ENCODE data around the gene ID1. TPM values are rescaled to one million over a fixed set of nuclear protein-coding genes. Genes with fewer than 3 reads are reported as not detected.

The ID1 gene
- polyA plus RNA-seq, 1 donor from 2014 or later = 30.6 TPM

GRCh38 chr20:31605902-31606803, 1.1 kb downstream of the ID1 start:
- Histone ChIP-seq H4K20me1 (ENCODE audit: insufficient read depth) (no peaks in the 10 kb centered on the region), H3K9me3 (ENCODE audit: low read length) (no peaks in the 10 kb centered on the region), H3K4me2 (ENCODE audit: low read length) (peak overlapping the region; percentile 72), H3F3A (ENCODE audit: insufficient read depth, low read length, poor library complexity, severe bottlenecking) (no peaks in the 10 kb centered on the region), H3K36me3 (ENCODE audit: insufficient read depth, low read length) (no peaks in the 10 kb centered on the region), H2AFZ (ENCODE audit: low read depth, low read length) (no peak overlapping the region), H3K27ac (ENCODE audit: low read length) (peak overlapping the region; percentile 49), H3K27me3 (ENCODE audit: insufficient read depth, low read depth, low read length) (peaks cover 41% of the 10 kb centered on the region), H3K79me2 (replicated peaks; ENCODE audit: insufficient read depth, low read length) (no peaks in the 10 kb centered on the region), H3K9ac (ENCODE audit: low read length) (peak overlapping the region; percentile 70), H3K9me2 (ENCODE audit: insufficient read depth, low read length) (no peaks in the 10 kb centered on the region), H3K4me3 (ENCODE audit: low read length) (peak overlapping the region; percentile 70)
- TF ChIP-seq MXI1 (conservative IDR thresholded peaks at IDR 0.05; ENCODE audit: poor library complexity, severe bottlenecking) = no peak
- TF ChIP-seq POLR2AphosphoS5 (IDR thresholded peaks at IDR 0.05) = peak; percentile 50
- peak; percentile 15 for TF ChIP-seq CTCF (IDR thresholded peaks at IDR 0.05; ENCODE audit: poor library complexity, severe bottlenecking)

DNA sequence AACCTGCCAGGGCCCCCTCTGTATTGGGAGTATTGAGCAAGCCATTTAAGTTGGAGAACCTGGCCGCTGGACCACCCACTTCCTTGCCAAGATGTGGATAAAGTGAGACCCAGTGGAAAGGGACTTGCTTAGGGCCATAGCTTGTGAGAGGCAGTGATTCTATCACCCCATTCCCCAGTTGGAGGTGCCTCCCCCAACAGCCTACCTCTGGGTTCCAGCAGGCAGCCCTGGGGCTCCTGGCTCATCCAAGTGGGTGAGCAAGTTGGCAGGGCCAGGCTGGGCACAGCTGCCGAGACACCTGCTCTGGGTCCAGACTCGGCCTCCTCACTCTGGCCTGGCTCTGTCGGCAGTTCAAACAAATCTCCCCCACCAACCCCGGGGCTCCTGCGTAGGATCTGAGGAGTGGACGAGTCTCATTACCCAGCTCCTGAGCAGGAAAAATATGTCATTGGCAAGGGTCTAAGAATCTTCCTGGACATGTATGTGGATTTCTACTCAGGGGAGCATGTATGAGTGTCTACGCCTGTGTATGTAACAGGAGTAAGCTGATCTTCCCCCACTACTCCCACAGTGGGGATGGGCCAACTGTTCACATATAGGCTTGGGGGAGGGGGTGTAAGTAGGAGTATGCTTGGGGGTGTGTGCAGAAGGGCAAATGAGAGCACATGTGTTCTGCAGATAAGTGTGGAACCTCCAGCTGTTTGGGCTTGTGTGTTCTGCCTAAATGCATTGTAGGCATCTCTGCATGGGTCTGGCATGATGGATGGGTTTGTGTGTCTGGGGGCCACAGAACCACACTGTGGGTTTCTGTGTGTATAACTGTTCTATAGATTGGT, 1.9 kb downstream of the ID1 start:
- Histone ChIP-seq H3K4me3 (ENCODE audit: low read length) (no peak overlapping the region), H3F3A (ENCODE audit: insufficient read depth, low read length, poor library complexity, severe bottlenecking) (no peaks in the 10 kb centered on the region), H3K36me3 (ENCODE audit: insufficient read depth, low read length) (no peaks in the 10 kb centered on the region), H3K9me3 (ENCODE audit: low read length) (no peaks in the 10 kb centered on the region), H3K27me3 (ENCODE audit: insufficient read depth, low read depth, low read length) (peaks cover 41% of the 10 kb centered on the region), H3K9me2 (ENCODE audit: insufficient read depth, low read length) (no peaks in the 10 kb centered on the region), H3K27ac (ENCODE audit: low read length) (no peak overlapping the region), H3K9ac (ENCODE audit: low read length) (no peak overlapping the region), H4K20me1 (ENCODE audit: insufficient read depth) (no peaks in the 10 kb centered on the region), H3K79me2 (replicated peaks; ENCODE audit: insufficient read depth, low read length) (no peaks in the 10 kb centered on the region), H2AFZ (ENCODE audit: low read depth, low read length) (no peak overlapping the region), H3K4me2 (ENCODE audit: low read length) (no peak overlapping the region)
- TF ChIP-seq SMC3 (conservative IDR thresholded peaks at IDR 0.05; ENCODE audit: poor library complexity) = no peak

DNA sequence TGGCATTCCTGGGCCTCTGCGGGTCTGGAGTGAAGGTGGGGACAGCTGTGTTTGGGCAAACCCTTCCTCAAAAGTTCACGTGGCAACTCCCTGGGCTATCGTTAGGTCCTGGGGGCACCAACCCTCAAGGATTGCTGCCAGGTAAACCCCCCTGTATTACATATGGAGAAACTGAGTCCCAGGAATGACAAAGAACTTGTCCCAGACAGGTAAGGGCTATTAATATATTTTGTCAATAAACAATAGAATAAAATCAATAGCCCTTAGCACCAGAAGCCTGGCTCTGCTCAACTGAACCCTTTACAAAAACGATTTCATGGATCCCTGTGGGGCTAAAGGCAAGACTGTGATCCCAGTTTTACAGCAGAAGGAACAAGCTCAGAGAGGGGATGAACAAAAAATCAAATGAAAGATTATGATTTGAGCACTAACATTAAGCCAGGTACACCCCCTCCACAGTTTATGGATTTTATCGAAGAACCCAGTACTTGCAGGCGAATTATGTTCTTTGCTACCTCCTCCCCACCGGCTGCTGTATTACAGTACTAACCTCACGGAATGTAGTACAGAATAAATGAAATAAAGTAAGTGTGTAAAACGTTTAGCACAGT, 2.7 kb downstream of the ID1 start:
- Histone ChIP-seq H3K27ac (ENCODE audit: low read length) (no peak overlapping the region), H3K9me3 (ENCODE audit: low read length) (no peaks in the 10 kb centered on the region), H3K27me3 (ENCODE audit: insufficient read depth, low read depth, low read length) (peaks cover 41% of the 10 kb centered on the region), H2AFZ (ENCODE audit: low read depth, low read length) (no peak overlapping the region), H3F3A (ENCODE audit: insufficient read depth, low read length, poor library complexity, severe bottlenecking) (no peaks in the 10 kb centered on the region), H3K36me3 (ENCODE audit: insufficient read depth, low read length) (no peaks in the 10 kb centered on the region), H3K9me2 (ENCODE audit: insufficient read depth, low read length) (no peaks in the 10 kb centered on the region), H4K20me1 (ENCODE audit: insufficient read depth) (no peaks in the 10 kb centered on the region), H3K4me3 (ENCODE audit: low read length) (no peak overlapping the region), H3K79me2 (replicated peaks; ENCODE audit: insufficient read depth, low read length) (no peaks in the 10 kb centered on the region), H3K4me2 (ENCODE audit: low read length) (no peak overlapping the region), H3K9ac (ENCODE audit: low read length) (no peak overlapping the region)
- TF ChIP-seq REST (IDR thresholded peaks at IDR 0.05; ENCODE audit: borderline replicate concordance) = no peak
- TF ChIP-seq MXI1 (conservative IDR thresholded peaks at IDR 0.05; ENCODE audit: poor library complexity, severe bottlenecking) = no peak
- no peak for TF ChIP-seq RAD21 (conservative IDR thresholded peaks at IDR 0.05)
- no peak for TF ChIP-seq EZH2 (IDR thresholded peaks at IDR 0.05; ENCODE audit: borderline replicate concordance, insufficient read depth, low read length, poor library complexity, severe bottlenecking)
- TF ChIP-seq EP300 (conservative IDR thresholded peaks at IDR 0.05; ENCODE audit: poor library complexity, severe bottlenecking) = no peak
- no peak for TF ChIP-seq SMC3 (conservative IDR thresholded peaks at IDR 0.05; ENCODE audit: poor library complexity)
- TF ChIP-seq TAF1 (IDR thresholded peaks at IDR 0.05; ENCODE audit: low read depth) = no peak
- TF ChIP-seq POLR2AphosphoS5 (IDR thresholded peaks at IDR 0.05) = no peak
- TF ChIP-seq CTCF (IDR thresholded peaks at IDR 0.05; ENCODE audit: poor library complexity, severe bottlenecking) = no peak

Data from neural cell (in vitro differentiated cells).